ENCODE data around the gene APOL3. TPM values are rescaled to one million over a fixed set of nuclear protein-coding genes. Genes with fewer than 3 reads are reported as not detected.

APOL3 gene
- total and polyA plus RNA-seq, 2 of the 13 experiments (the other 11 are each of a cell fraction or from before 2014, with no cell fraction given), result 3.8 to 5.4 TPM

- TF ChIP-seq MEIS1 (CRISPR knock-in tag; IDR thresholded peaks at IDR 0.05; ENCODE audit: borderline replicate concordance), result no peak
- no peak for TF ChIP-seq KDM5A (IDR thresholded peaks at IDR 0.05; ENCODE audit: borderline replicate concordance, low read length)
- TF ChIP-seq, protein P1, sequence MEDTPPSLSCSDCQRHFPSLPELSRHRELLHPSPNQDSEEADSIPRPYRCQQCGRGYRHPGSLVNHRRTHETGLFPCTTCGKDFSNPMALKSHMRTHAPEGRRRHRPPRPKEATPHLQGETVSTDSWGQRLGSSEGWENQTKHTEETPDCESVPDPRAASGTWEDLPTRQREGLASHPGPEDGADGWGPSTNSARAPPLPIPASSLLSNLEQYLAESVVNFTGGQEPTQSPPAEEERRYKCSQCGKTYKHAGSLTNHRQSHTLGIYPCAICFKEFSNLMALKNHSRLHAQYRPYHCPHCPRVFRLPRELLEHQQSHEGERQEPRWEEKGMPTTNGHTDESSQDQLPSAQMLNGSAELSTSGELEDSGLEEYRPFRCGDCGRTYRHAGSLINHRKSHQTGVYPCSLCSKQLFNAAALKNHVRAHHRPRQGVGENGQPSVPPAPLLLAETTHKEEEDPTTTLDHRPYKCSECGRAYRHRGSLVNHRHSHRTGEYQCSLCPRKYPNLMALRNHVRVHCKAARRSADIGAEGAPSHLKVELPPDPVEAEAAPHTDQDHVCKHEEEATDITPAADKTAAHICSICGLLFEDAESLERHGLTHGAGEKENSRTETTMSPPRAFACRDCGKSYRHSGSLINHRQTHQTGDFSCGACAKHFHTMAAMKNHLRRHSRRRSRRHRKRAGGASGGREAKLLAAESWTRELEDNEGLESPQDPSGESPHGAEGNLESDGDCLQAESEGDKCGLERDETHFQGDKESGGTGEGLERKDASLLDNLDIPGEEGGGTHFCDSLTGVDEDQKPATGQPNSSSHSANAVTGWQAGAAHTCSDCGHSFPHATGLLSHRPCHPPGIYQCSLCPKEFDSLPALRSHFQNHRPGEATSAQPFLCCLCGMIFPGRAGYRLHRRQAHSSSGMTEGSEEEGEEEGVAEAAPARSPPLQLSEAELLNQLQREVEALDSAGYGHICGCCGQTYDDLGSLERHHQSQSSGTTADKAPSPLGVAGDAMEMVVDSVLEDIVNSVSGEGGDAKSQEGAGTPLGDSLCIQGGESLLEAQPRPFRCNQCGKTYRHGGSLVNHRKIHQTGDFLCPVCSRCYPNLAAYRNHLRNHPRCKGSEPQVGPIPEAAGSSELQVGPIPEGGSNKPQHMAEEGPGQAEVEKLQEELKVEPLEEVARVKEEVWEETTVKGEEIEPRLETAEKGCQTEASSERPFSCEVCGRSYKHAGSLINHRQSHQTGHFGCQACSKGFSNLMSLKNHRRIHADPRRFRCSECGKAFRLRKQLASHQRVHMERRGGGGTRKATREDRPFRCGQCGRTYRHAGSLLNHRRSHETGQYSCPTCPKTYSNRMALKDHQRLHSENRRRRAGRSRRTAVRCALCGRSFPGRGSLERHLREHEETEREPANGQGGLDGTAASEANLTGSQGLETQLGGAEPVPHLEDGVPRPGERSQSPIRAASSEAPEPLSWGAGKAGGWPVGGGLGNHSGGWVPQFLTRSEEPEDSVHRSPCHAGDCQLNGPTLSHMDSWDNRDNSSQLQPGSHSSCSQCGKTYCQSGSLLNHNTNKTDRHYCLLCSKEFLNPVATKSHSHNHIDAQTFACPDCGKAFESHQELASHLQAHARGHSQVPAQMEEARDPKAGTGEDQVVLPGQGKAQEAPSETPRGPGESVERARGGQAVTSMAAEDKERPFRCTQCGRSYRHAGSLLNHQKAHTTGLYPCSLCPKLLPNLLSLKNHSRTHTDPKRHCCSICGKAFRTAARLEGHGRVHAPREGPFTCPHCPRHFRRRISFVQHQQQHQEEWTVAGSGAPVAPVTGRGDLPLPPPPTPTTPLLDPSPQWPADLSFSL (CRISPR knock-in tag; IDR thresholded peaks at IDR 0.05), result no peak
- TF ChIP-seq FOXA3 (CRISPR knock-in tag; IDR thresholded peaks at IDR 0.05), result 0 out of 2 replicates have a peak, but pooled peaks have one; percentile 19
- no peak for TF ChIP-seq ATF3 (CRISPR knock-in tag; IDR thresholded peaks at IDR 0.05)
- TF ChIP-seq, protein P2, sequence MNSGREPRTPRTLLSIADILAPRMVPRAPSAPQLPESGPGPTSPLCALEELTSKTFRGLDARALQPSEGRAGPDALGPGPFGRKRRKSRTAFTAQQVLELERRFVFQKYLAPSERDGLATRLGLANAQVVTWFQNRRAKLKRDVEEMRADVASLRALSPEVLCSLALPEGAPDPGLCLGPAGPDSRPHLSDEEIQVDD (CRISPR knock-in tag; IDR thresholded peaks at IDR 0.05; ENCODE audit: borderline replicate concordance), result no peak
- no peak for TF ChIP-seq ZNF841 (CRISPR knock-in tag; IDR thresholded peaks at IDR 0.05; ENCODE audit: borderline replicate concordance)
- TF ChIP-seq, protein P3, sequence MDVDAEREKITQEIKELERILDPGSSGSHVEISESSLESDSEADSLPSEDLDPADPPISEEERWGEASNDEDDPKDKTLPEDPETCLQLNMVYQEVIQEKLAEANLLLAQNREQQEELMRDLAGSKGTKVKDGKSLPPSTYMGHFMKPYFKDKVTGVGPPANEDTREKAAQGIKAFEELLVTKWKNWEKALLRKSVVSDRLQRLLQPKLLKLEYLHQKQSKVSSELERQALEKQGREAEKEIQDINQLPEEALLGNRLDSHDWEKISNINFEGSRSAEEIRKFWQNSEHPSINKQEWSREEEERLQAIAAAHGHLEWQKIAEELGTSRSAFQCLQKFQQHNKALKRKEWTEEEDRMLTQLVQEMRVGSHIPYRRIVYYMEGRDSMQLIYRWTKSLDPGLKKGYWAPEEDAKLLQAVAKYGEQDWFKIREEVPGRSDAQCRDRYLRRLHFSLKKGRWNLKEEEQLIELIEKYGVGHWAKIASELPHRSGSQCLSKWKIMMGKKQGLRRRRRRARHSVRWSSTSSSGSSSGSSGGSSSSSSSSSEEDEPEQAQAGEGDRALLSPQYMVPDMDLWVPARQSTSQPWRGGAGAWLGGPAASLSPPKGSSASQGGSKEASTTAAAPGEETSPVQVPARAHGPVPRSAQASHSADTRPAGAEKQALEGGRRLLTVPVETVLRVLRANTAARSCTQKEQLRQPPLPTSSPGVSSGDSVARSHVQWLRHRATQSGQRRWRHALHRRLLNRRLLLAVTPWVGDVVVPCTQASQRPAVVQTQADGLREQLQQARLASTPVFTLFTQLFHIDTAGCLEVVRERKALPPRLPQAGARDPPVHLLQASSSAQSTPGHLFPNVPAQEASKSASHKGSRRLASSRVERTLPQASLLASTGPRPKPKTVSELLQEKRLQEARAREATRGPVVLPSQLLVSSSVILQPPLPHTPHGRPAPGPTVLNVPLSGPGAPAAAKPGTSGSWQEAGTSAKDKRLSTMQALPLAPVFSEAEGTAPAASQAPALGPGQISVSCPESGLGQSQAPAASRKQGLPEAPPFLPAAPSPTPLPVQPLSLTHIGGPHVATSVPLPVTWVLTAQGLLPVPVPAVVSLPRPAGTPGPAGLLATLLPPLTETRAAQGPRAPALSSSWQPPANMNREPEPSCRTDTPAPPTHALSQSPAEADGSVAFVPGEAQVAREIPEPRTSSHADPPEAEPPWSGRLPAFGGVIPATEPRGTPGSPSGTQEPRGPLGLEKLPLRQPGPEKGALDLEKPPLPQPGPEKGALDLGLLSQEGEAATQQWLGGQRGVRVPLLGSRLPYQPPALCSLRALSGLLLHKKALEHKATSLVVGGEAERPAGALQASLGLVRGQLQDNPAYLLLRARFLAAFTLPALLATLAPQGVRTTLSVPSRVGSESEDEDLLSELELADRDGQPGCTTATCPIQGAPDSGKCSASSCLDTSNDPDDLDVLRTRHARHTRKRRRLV (CRISPR knock-in tag; IDR thresholded peaks at IDR 0.05), result no peak
- no peak for TF ChIP-seq ZNF274 (CRISPR knock-in tag; IDR thresholded peaks at IDR 0.05)
- no peak for TF ChIP-seq ATF6 (CRISPR knock-in tag; conservative IDR thresholded peaks at IDR 0.05)
- TF ChIP-seq HNRNPL (IDR thresholded peaks at IDR 0.05; ENCODE audit: low read depth, low read length), result no peak
- no peak for TF ChIP-seq ZNF713 (CRISPR knock-in tag; IDR thresholded peaks at IDR 0.05)
- no peak for TF ChIP-seq PRPF4 (IDR thresholded peaks at IDR 0.05; ENCODE audit: low read depth, low read length, poor library complexity, severe bottlenecking)
Measured at GRCh38 chr22:36153501-36154422, 6.8 kb downstream of the APOL3 start (continued).

Data from HepG2 (cell line).